Glomerular visceral epithelial cell (primary cell): ENCODE results near the gene FZR1.
"Not testable (repeated sequence)": the region's sequence is repeated elsewhere in the genome, so short reads cannot be mapped to it uniquely, and the experiment has no call there.

Experiments
- DNase-seq: peaks from one replicate; pipeline ENCODE4 v3.0.0-alpha.2; 2016; ENCODE audit errors: extremely low spot score

The FZR1 gene

DNA sequence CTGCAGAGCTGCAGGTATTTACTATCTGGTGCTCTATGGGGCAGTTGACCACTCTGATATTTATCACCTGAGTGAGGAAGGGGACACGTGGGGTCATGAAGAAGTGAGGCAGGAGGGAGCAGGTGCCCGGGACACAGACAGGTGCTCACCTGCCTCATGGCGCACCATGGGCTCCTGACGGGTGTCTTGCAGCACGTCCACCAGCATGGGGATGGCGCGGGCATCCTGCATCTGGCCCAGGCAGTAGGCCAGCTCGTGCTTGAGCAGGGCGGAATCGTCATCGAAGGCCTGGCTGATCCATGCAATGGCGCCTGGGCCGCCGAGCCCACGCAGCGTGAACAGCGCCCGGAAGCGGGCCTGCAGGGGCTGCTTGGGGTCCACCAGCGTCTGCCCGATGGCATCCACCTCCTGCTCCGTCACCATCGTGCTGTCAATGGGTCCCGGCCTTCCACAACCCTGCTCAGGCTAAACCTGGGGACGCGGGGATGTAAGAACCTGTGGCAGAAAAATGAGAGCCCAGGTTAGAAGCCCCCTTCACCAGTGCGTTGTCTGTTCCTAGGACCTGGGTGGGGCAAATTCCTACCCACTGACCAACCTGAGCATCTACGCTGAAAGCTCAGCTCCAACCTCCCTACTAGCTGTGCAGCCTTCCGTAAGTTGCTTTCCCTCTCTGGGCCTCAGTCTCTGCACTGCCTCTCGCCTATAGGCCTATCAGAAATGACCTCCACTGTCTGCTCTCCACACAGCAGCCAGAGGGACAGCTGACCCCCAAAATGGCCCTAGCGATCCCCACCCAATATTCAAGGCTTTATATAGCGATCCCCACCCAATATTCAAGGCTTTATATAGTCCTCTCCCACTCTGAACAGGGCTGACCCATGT is 9.5 kb upstream of the FZR1 start:
- no peak for DNase-seq

DNA sequence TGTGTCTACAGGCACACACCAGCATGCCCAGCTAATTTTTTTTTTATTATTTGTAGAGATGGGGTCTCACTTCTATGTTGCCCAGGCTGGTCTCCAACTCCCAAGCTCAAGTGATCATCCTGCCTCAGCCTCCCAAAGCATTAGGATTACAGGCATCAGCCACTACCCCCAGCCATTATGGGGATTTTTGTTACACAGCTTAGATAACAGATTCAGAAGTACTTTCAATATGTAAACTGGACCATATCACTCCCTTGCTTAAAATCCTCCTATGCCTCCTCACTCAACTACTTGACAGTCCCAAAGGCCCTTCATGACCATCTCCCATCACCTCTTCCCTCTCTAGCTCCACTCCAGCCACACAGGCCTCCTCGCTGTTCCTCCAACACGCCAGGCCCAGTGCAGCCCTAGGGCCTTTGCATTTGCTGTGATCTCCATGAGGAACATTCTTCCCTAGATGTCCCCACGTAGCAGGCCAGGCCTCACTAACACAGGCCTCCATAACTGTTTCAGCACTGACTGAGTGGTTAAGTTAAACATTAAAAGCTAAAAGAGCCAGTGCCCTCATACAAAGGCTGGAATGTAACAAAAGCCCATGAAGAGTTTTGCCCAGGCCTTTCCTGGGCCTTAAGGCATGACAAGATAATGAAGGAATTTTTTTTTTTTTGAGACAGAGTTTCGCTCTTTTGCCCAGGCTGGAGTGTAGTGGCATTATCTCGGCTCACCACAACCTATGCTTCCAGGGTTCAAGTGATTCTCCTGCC is 8.2 kb upstream of the FZR1 start:
- DNase-seq = peak; percentile 63

DNA sequence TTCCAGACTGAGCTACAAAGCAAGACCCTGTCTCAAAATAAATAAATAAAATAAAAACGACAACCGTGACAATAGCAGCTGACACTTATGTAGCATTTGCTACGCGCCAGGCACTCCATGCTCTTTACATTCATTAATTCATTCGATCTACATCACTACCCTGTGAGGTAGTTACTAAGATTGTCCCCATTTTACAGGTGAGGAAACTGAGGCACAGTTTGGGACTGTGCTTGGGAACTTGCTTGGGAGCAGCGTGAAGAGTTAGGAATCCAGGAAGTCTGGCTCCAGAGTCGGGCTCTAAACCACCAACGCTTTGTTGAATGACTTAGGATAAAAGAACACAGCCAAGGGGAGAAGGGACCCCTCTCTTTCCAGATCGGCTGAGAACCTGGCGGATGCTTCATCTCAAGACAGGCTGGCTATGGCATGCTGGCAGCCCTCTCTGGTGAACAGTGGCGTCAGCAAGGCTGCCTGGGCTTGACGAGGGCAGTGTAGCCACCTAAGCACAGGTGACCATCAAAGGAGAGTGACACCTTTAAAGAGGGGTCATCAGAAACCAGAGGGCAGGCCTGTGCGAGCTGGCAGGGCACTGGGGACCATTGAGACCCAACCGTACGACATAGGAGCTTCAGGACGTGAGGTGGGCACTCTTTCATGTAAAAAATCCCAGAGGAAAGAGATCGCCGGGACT is 6.2 kb upstream of the FZR1 start:
- DNase-seq = no peak

DNA sequence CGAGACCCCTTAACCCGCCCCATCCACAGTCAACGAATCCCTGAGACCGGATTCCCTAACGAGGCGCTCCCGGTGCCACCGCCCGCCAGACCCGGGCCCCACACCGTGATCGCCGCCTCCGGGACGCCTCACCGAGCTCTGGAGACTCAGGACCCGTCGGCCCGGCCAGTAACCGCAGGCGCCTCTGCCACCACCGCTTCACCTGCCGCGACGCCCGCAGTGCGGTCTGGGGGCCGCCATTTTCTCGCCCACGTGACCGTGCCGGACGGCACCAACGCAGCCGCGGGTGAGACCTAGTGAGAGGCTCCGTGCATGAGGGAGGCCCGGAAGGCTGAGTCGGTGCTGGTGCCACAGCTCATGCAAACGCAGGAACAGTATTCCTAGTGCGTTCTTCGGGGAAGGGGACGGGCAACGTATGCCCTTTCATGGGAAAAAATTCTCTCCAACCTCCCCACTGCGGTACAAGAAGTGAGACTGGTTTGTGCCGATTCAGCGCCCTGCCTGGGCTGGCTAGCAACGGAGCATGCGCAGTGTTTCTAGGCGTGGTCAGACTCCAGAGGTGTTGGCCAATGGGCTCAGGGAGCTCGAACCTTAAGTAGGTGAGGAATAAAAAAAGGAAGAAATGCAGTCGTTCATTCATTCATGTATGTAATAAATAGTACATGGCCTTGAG is 5.5 kb upstream of the FZR1 start, which contains the start of gene DOHH:
Gene DOHH (minus strand): TSS at position 246 of the 673 bp plus-strand sequence. CDS start 3,860 bp downstream, outside the sequence.
- DNase-seq = peak; percentile 97

DNA sequence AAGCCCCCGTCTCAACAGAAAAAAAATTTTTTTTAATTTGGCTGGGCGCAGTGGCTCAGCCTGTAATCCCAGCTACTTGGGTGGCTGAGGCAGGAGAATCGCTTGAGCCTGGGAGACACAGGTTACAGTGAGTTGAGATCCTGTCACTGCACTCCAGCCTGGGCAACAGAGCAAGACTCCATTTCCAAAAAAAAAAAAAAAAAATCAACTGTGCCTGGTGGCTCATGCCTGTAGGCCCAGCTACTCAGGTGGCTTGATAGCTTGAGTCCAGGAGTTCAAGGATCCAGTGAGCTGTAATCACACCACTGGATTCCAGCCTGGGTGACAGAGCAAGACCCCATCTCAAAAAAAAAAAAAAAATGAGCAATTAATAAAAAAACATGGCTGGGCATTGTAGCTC is 4.3 kb upstream of the FZR1 start:
- DNase-seq = no peak

DNA sequence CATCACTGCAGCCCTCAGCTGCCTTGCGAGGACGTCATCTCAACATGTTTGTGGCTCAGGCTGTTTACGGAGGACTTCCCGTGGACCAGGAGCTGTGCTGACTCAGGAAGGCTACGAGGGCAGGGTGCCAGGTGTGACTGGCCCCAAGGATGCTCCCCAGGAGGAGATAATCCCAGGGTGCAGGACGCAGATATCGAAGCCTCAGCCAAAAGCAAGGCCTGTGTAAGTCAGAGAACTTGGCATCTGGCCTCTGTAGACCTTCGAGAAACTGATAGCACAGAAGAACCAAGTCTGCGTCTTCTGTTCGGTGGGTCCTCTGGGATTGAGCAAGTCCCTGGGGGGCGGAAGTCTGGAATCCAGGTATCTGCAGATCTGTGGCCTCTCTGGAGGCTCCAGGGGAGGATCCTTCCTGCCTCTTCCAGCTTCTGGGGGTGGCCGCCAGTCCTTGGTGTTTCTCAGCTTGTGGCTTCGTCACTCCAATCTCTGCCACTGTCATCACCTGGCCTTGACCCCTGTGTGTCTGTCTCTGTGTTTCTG is 3.0 kb upstream of the FZR1 start:
- no peak for DNase-seq

DNA sequence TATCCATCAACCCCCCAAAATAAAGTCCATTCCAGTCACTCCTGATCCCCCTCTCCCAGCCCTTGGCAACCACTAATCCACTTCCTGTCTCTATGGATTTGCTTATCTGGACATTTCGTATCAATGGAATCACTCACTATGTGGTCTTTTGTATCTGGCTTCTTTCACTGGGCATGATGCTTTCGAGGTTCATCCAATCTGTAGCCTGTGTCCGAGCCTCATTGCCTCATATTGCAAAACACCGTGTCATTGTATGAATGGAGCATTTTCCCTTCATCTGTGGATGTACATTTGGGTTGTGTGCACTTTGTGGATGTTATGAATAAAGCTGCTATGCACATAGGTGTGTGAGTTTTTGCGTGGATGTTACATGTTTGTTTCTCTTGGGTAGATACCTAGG is 1.4 kb upstream of the FZR1 start:
- DNase-seq = no peak

DNA sequence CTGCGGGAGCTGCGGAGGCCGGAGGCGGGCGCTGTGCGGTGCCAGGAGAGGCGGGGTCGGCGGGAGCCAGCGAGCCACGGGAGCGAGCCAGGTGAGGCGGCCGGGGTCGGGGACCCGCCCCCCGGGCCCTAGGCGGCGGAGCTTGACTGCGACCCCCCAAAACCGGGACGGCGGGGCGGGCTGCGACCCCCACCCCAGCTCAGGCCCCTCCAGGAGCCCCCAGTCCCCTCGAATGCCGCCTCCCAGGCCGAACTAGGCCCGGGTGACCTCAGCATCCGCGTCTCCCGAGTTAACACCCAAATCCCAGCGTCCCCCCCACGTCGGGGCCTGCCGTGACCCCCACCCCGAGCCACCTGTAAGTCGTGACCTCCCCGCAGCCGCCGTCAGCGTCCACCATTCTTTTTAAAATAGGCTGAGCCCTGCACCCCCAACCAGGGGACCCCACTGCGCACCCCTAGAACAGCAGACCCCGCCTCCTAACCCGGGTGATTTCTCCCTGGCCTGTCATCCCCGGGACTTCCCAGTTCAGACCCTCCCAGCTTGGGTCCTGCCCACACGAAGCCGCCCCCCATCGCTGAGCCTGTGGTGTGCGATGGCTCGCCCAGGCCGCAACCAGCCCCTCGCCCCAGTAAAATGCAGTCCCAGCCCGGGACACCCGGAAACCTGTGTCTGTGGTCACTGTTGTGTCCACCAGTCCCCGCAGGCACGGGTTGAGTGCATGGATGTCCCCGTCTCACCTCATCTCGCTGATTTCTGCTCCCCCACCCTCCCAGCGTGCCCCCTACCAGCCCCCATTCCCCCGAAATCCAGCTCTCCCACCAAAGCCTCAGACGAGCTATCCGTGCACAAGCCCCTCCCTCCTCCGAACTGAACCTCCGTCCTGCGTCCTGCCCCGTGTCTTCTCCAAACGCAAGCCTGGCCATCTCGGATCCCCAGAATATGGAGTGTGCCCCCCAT is 551 bp downstream of the FZR1 start:
- peak; percentile 38 for DNase-seq

DNA sequence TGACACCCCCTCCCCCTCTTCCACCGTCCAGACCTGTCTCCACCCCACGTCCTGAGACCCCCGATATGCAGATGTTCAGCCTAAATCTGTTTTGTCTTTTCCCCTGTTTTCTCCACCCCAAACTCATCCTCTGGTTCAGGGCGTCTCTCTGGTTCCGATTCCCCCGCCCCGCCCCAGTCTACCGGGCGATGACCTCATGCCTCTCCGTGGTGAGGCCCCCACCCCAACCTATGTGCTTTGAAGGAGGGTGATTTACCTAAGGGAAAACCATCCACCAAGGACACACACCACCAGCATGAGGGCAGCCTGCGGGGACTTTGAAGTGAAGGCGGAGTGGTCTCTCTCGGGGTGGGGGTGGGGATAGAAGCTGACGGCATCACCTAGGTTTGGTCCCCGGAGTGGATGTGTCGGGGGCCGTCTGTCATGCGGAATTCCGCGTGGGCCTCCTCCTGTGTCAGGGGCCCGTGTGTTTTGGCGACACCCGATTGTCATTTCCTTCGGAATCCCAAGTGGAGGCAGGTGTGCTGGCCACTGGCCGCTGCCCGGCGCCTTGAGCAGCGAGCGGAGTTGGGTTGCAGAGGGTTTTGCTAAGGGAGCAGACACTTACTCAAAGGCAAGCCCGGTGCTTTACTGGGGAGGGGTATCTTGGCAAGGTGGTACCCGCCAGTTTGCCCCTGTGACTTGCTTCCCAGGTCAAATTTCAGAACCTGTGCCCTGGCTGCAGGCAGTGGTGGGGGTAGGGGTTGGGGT is 1.4 kb downstream of the FZR1 start:
- DNase-seq = peak; percentile 46

DNA sequence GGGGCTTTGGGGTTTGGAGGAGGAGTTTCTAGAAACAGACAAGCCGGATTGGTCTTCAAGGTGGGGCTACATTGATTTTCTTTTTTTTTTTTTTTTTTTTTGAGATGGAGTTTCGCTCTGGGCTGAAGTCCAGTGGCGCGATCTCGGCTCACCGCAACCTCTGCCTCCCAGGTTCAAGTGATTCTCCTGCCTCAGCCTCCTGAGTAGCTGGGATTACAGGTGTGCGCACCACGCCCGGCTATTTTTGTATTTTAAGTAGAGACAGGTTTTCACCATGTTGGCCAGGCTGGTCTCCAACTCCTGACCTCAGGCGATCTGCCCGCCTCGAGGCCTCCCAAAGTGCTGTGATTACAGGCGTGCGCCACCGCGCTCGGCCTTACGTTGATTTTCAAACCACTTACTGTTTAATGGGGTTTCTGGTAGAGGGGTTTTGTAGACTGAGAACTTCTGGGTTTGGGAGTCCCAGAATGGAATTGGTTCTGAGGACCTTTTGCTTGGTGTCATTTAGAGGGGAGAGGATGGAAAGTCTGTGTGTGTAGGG is 2.1 kb downstream of the FZR1 start:
- DNase-seq = not testable (repeated sequence)

DNA sequence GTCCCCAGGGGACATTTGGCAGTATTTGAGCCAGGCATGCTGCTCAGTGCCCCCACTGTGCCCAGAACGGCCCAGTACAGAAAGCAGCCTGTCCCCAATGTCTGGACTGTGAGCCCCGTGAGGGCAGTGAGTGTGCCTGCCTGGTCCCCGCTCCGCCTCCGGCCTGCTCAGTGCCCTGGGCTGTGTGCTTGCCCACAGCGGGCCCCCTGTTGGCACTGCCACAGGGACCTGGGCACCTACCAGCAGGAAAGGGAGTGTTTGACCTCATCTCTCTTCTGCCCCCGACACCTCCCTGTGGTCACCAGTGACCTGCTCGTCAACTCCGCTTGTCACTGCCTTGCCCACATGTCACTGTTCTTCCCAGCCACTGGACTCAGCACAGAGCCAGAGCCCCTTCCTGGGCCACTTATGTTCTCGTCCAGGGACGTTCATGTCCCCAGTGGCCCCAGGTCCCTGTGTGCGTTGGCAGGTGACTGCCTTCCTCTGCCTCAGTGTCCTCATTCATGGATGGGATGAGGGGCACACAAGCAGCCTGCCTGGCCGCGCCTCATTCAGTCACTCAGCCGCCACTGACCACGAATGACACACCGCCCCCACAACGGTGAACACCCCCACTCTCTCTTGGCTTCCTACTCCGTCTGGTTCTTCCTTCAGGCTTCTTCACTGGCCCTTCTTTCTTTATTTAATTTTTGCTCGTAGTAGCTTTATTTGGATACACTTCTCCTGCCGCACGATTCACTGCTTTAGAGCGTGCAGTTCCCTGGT is 2.8 kb downstream of the FZR1 start:
- DNase-seq = no peak

DNA sequence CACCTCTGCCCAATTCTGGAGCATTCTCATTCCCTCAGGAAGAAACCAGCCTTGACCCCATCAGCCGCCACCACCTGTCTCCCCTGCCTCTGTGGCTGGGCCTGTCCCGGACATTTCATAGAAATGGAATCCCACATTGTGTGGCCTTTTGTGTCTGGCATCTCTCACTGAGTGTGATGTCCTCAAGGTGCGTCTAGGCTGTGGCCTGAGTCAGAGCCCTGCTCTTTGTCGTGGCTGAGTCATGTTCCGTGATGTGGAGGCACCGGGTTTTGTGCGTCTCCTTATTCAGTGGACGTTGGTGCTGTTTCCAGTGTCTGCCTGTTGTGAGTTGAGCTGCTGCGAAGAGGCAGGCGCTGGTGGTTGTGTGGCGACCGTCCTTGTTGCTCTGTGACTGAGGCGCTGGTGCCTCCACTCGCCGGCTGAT is 3.5 kb downstream of the FZR1 start:
- peak; percentile 73 for DNase-seq

DNA sequence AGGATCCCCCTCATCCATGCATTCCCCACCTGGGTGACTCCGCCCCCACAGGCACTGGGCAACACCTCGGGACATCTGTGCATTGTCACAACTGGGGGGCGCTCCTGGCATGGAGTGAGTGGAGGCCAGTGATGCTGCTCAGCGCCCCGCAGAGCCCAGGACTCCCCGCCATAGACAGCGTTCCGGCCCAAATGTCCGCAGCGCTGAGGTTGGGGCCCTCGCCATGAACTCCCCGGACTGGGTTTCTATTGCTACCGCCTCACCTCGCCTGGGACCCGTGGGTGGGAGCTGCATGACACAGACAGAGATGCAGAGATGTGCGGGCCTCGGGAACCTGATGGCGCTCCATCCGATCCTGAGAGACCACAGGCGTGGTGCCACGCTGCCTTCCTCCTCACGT is 4.6 kb downstream of the FZR1 start:
- no peak for DNase-seq

DNA sequence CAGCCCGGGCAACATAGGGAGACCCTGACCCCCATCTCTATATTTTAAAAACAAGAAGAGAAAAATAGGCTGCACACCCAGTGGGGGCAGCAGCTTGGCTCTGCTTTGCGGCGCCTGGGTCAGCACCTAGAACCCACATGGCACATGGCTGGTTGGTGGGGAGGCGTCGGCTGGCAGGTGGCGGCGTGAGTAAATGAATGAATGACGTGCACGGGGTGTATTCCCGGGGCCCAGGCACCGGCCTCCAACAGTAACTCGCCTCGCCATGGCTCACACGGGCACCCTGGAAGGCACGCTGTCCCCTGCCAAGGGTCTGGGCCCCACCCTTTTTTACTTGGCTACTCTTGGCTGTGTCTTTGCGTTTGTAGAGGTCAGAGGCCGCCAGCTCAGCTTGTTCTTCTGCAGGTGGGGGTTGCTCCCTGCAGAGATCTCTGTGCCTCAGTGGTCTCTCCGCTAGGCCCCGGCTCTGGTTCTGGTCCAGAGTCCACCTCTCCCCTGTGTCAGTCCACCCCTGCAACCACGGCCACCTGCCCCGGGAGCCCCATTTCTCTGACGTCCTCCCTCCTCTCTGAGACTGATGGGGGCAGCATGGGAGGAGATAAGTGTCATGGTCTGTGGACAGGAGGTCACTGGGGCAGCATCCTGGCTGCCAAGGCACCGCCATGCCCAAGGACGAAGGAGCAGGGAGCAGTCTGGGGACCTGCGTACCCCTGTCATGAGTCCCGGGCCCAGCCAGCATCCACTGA is 5.6 kb downstream of the FZR1 start:
- DNase-seq = no peak

DNA sequence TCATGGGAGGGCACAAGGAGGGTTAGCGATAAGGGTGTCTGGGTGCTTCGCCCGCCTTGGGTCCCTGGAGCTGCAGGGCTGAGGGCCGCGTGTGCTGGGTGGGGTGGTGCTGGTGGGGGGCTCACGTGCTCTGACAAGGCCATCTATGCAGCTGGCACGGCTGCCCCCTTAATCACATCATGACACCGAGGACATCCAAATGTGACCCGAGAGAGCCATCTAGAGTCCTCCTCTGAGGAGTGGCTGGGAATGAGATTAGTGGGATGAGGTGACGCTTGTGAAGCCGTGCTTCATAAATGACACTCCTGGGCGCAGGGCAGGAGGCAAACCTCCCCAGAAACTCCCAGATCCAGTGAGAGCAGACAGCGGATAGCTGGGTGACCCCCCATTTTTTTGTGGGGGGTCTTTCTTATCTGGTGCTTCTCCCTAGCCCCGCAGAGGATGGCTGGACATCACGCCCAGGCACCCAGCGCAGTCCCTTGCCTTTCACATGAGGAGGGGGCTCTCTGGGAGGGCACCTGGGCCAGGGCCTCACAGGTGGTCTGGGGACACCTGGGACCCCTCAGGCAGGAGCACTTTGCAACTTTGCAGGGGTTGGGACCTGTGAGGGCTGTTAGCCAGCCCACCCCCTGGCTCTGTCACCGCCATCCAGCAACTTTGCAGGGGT is 6.6 kb downstream of the FZR1 start:
- DNase-seq = no peak

DNA sequence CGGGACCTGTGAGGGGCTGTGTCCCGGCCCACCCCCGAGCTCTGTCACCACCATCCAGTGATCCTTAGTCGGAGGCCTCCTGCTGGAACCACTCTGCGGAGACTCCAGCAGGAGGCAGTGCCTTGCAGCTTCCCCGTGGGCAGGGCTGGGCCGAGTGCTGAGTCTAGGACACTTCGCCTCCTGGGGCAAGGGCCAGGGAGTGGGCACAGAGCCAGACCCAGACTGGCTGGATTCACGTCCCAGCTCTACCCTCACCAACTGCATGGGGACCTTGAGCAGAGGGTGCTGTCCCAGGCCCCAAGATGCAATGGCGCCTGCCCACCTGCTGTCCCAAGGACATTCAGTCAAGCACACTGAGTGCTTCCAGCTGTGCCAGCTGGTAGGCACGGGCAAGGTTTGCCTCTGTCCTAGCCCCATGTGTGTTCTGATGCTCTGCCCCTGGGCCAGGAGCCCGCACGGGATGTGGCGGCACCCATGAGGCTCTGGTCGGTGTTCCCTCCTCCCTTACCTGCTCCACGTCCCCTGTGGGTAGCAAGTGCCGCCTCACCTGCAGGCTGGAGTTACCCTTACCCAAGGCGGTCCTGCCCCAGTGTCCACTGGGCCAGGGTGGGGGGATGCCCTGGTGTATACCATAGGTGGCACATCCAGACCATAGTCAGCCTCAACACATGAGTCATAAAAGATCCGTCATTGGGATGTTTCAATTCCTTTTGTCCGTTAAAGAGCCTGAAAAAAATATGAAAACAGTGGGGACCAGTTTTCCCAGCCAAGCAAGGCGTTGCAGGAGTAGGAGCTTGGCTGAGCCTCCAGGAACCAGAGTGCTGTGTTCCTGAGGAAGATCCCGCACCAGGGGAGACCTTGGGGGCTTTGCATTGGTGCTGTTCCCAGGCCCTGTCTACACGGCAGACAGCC is 7.4 kb downstream of the FZR1 start:
- no peak for DNase-seq
